ENCODE data around the gene MYL1. TPM values are rescaled to one million over a fixed set of nuclear protein-coding genes. Genes with fewer than 3 reads are reported as not detected.

Gene MYL1
- total and polyA plus RNA-seq, 2 of the 8 experiments (the other 6 are each of a cell fraction or from before 2014, with no cell fraction given), result not detected

DNA sequence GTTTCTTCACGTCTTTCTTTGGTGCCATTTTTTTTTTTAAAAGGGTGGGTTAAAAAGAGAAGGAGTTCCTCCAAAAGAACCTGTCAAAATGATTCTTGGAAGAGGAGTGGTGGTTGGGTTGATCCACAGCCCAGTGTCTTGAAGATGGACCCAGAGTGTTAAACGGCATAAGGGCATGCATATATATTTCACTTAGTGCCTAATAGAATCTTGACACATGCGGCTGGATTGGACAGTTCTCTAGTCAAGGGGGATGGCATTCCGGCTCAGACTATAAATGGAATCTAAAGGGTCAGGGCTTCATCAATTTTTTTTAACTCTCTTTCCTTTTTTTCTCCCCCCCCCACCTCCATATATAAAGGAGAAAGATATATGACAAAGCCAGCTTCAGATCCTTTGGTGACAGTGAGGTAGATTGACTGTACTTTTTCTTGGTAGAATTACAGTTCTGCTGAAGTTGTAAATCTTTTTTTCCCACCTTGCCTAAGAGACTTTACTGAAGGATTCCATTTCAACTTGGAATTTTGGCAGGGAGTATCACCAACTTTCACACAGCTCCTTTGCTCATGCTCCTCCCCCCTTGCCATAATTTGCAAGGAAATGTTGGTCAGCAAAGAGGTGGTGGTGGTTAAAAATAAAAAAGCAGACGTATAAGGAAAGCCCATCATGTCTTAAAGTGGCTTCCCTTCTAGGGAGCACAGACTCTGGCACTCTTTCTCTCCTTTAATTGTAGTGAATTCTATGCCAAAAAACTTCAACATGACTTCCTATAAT is at the start of gene MYL1 (continued):
- no peak for TF ChIP-seq SP1 (IDR thresholded peaks at IDR 0.05; ENCODE audit: low read depth, low read length)
- no peak for TF ChIP-seq RNF2 (IDR thresholded peaks at IDR 0.05; ENCODE audit: borderline replicate concordance, low read depth, low read length, missing control alignments, poor library complexity, severe bottlenecking)
- TF ChIP-seq SUZ12 (IDR thresholded peaks at IDR 0.05; ENCODE audit: low read length), result no peak
- TF ChIP-seq, protein P1, sequence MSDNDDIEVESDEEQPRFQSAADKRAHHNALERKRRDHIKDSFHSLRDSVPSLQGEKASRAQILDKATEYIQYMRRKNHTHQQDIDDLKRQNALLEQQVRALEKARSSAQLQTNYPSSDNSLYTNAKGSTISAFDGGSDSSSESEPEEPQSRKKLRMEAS (IDR thresholded peaks at IDR 0.05), result no peak

Measured in H1 (cell line).